ENCODE data around the gene ZXDC.

DNA sequence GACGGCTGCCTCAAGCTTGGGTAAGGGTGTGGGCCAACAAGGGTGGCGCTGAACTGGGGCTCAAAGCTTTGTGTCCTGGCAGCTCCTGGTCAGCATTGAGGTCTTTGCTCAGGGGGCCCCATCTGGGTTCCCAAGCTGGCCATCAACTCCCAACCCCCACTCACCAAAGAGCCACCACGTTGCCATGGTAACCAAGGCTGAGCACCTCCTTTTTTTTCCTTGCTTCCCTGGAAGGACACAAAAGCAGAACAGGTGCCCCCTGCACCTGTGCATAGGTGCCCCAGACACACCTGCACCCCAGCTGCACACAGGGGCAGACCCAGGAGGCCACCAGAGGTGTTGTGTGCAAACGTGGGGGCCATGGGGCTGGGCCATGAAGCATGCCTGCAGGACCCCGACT is 25.4 kb upstream of the ZXDC start:
- TF ChIP-seq, protein P1, sequence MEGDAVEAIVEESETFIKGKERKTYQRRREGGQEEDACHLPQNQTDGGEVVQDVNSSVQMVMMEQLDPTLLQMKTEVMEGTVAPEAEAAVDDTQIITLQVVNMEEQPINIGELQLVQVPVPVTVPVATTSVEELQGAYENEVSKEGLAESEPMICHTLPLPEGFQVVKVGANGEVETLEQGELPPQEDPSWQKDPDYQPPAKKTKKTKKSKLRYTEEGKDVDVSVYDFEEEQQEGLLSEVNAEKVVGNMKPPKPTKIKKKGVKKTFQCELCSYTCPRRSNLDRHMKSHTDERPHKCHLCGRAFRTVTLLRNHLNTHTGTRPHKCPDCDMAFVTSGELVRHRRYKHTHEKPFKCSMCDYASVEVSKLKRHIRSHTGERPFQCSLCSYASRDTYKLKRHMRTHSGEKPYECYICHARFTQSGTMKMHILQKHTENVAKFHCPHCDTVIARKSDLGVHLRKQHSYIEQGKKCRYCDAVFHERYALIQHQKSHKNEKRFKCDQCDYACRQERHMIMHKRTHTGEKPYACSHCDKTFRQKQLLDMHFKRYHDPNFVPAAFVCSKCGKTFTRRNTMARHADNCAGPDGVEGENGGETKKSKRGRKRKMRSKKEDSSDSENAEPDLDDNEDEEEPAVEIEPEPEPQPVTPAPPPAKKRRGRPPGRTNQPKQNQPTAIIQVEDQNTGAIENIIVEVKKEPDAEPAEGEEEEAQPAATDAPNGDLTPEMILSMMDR (conservative IDR thresholded peaks at IDR 0.05): no peak
- TF ChIP-seq EZH2 (IDR thresholded peaks at IDR 0.05; ENCODE audit: low read depth): no peak

Data from PC-9 (cell line).